ENCODE measurements around the gene IL23R.

DNA sequence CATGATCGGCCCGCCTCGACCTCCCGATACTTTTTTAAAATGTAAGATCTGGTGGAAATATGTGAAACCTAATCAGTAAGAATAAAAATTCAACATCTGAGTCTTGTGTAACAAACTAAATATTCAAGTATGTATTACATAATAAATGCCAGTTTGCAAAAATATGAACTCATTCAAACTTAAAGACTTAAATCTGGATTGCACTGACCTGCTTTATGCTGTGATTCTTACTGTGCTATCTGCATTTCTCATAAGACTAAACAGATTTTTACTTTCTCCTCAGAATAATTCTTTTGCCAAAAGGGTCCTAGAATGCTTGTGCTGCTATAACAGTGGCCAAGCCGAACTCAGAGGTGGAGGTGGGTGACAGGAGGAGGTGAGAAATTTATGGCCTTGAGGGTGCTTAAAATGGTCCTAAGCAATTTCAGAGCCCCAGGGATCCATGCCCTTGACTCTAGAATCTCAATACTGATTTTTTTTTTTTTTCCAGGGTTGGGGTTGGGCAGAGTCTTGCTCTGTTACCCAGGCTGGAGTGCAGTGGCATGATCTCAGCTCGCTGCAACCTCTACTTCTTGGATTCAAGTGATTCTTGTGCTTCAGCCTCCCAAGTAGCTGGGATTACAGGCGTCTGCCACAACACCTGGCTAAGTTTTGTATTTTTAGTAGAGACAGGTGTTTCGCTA, 38.2 kb downstream of the IL23R start:
- TF ChIP-seq EZH2 (IDR thresholded peaks at IDR 0.05; ENCODE audit: borderline replicate concordance, insufficient read depth, low read depth, low read length, poor library complexity, severe bottlenecking): no peak
- TF ChIP-seq, protein P1, sequence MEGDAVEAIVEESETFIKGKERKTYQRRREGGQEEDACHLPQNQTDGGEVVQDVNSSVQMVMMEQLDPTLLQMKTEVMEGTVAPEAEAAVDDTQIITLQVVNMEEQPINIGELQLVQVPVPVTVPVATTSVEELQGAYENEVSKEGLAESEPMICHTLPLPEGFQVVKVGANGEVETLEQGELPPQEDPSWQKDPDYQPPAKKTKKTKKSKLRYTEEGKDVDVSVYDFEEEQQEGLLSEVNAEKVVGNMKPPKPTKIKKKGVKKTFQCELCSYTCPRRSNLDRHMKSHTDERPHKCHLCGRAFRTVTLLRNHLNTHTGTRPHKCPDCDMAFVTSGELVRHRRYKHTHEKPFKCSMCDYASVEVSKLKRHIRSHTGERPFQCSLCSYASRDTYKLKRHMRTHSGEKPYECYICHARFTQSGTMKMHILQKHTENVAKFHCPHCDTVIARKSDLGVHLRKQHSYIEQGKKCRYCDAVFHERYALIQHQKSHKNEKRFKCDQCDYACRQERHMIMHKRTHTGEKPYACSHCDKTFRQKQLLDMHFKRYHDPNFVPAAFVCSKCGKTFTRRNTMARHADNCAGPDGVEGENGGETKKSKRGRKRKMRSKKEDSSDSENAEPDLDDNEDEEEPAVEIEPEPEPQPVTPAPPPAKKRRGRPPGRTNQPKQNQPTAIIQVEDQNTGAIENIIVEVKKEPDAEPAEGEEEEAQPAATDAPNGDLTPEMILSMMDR (IDR thresholded peaks at IDR 0.05): no peak
